ENCODE measurements around the gene BMP7.

The BMP7 gene

GRCh38 chr20:57262784-57263609, 3.4 kb downstream of the BMP7 start:
- H3K27ac Mint-ChIP-seq = peak overlapping the region; percentile 80
- DNase-seq = no peak
- peaks cover 47% of the 10 kb centered on the region for H3K27me3 Mint-ChIP-seq (ENCODE audit: low read depth, poor library complexity)
- no peaks in the 10 kb centered on the region for H3K9me3 Mint-ChIP-seq
- TF ChIP-seq CTCF (IDR thresholded peaks at IDR 0.05) = no peak
- H3K36me3 Mint-ChIP-seq (ENCODE audit: low read depth) = no peaks in the 10 kb centered on the region
- H3K4me1 Mint-ChIP-seq = peaks cover 76% of the 10 kb centered on the region
- peak overlapping the region; percentile 89 for H3K4me3 Mint-ChIP-seq

- H3K4me1 Mint-ChIP-seq = peaks cover 77% of the 10 kb centered on the region
Observed at GRCh38 chr20:57262301-57262700, 4.1 kb downstream of the BMP7 start.

GRCh38 chr20:57261457-57262251, 4.8 kb downstream of the BMP7 start:
- Mint-ChIP-seq H3K9me3 (no peaks in the 10 kb centered on the region), H3K4me1 (peaks cover 77% of the 10 kb centered on the region), H3K4me3 (peak overlapping the region; percentile 89), H3K36me3 (ENCODE audit: low read depth) (no peaks in the 10 kb centered on the region), H3K27me3 (ENCODE audit: low read depth, poor library complexity) (peaks cover 34% of the 10 kb centered on the region), H3K27ac (peak overlapping the region; percentile 2)
- no peak for DNase-seq
- no peak for TF ChIP-seq CTCF (IDR thresholded peaks at IDR 0.05)

More at GRCh38 chr20:57262301-57262700, 4.1 kb downstream of the BMP7 start:
- peaks cover 40% of the 10 kb centered on the region for H3K27me3 Mint-ChIP-seq (ENCODE audit: low read depth, poor library complexity)
- TF ChIP-seq CTCF (IDR thresholded peaks at IDR 0.05) = no peak
- no peak for DNase-seq
- H3K27ac Mint-ChIP-seq = no peak overlapping the region
- H3K36me3 Mint-ChIP-seq (ENCODE audit: low read depth) = no peaks in the 10 kb centered on the region
- no peaks in the 10 kb centered on the region for H3K9me3 Mint-ChIP-seq
- H3K4me3 Mint-ChIP-seq = peak overlapping the region; percentile 89

GRCh38 chr20:57260934-57261333, 5.5 kb downstream of the BMP7 start:
- TF ChIP-seq CTCF (IDR thresholded peaks at IDR 0.05) = no peak
- Mint-ChIP-seq H3K27ac (no peak overlapping the region), H3K4me3 (peak overlapping the region; percentile 89), H3K4me1 (peaks cover 77% of the 10 kb centered on the region), H3K36me3 (ENCODE audit: low read depth) (no peaks in the 10 kb centered on the region), H3K9me3 (no peaks in the 10 kb centered on the region), H3K27me3 (ENCODE audit: low read depth, poor library complexity) (peaks cover 34% of the 10 kb centered on the region)
- no peak for DNase-seq

- DNase-seq = no peak
- peaks cover 81% of the 10 kb centered on the region for H3K4me1 Mint-ChIP-seq
- H3K36me3 Mint-ChIP-seq (ENCODE audit: low read depth) = no peaks in the 10 kb centered on the region
- no peak for TF ChIP-seq CTCF (IDR thresholded peaks at IDR 0.05)
- peak overlapping the region; percentile 89 for H3K4me3 Mint-ChIP-seq
- no peaks in the 10 kb centered on the region for H3K9me3 Mint-ChIP-seq
- no peak overlapping the region for H3K27ac Mint-ChIP-seq
- H3K27me3 Mint-ChIP-seq (ENCODE audit: low read depth, poor library complexity) = peaks cover 30% of the 10 kb centered on the region
Observed at GRCh38 chr20:57259938-57260921, 6.2 kb downstream of the BMP7 start.
